Activated T-cell treated with anti-CD3 and anti-CD28 coated beads, Interleukin-2, amount 50 U/mL, for 4 hours (primary cell): ENCODE measurements around the gene TMEM130. TPM values are rescaled to one million over a fixed set of nuclear protein-coding genes. Genes with fewer than 3 reads are reported as not detected.
"Not testable (repeated sequence)": the region's sequence is repeated elsewhere in the genome, so short reads cannot be mapped to it uniquely, and the experiment has no call there.

Experiments
- ATAC-seq, 2 donors: fragments of 200-7000 bp; cut with Tn5 transposase; one replicate each; pipeline ENCODE4 v1.10.0; 2021
- DNase-seq: peaks from one replicate; pipeline ENCODE4 v3.0.0-alpha.2; 2020
- H3K27me3 Mint-ChIP-seq: one replicate; pipeline ENCODE4 v1.8.0; 2021; ENCODE audit warnings: low read depth, mixed read lengths
- H3K36me3 Mint-ChIP-seq: one replicate; pipeline ENCODE4 v1.8.0; 2022; ENCODE audit warnings: mixed read lengths; ENCODE audit not compliant: insufficient read depth
- H3K4me1 Mint-ChIP-seq: one replicate; pipeline ENCODE4 v1.8.0; 2021; ENCODE audit warnings: low read depth, mixed read lengths
- H3K4me3 Mint-ChIP-seq: one replicate; pipeline ENCODE4 v1.8.0; 2021; ENCODE audit warnings: mild to moderate bottlenecking, moderate library complexity, mixed read lengths
- H3K9me3 Mint-ChIP-seq: one replicate; pipeline ENCODE4 v1.8.0; 2021; ENCODE audit warnings: mixed read lengths
- total RNA-seq, 3 donors: library from RNA; stranded (reverse); gene quantifications; one replicate each; pipeline ENCODE4 v1.2.1, GENCODE V29; 2021

TMEM130 gene
- total RNA-seq, 3 donors from 2014 or later = not detected

- DNase-seq = peak; percentile 73
- Mint-ChIP-seq H3K9me3 (no peaks in the 10 kb centered on the region), H3K4me3 (peak overlapping the region; percentile 71), H3K4me1 (peaks cover 4% of the 10 kb centered on the region), H3K36me3 (no peaks in the 10 kb centered on the region), H3K27me3 (peaks cover 12% of the 10 kb centered on the region)
- ATAC-seq = peak; percentile 94 to 97
These were observed 372 bp upstream of the TMEM130 start for GRCh38 chr7:98870121-98870651.

DNA sequence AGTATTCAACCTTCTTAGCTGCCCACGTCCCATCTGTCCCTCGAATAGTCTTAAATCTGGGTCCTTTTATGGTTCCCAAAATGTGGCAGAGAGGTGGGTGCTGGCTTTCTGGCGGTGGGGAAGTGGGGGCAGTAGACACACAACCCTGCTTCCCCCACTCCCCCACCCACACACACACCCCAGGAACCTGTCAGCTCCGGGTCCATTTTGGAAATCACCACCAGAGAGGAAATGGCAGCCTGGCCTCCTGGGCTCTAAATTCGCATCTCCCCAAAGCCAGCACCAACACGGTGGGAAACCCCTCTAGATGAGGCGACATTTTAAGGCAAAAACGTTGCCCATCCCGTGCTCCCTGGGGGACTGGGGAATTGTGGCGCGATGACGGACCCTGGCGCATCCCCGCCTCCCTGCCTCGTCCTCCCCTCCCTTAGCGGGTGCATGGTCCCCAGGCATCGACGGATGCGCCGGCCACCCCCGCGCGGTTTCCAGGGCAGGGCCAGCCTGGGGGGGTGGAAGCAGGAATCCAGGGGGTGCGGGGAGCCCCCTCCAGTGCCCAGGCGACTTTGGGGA is 702 bp downstream of the TMEM130 start:
- H3K4me3 Mint-ChIP-seq = no peak overlapping the region
- peaks cover 12% of the 10 kb centered on the region for H3K27me3 Mint-ChIP-seq
- DNase-seq (no peak), ATAC-seq (peak in 1 of 2 donors; percentile 9)
- peaks cover 4% of the 10 kb centered on the region for H3K4me1 Mint-ChIP-seq
- no peaks in the 10 kb centered on the region for H3K9me3 Mint-ChIP-seq
- H3K36me3 Mint-ChIP-seq = no peaks in the 10 kb centered on the region

DNA sequence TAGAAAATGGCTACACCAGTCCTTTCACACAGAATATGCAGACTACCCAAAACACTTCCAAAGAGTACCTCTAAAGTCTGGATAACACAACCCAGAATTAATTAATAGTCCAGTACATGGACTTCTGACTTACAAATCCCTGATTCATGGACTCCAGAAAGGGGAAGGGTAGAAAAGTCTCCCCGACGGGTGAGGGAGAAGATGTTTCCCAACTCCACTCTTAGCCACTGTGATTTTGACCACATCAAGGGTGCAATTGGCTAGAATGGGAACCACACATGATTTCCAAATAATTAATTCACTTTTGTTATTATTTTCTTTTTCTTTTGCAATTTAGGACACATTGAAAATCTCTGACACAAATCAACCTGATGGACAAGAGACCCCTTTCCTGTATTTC is 1.4 kb downstream of the TMEM130 start:
- H3K4me1 Mint-ChIP-seq = peaks cover 4% of the 10 kb centered on the region
- DNase-seq (no peak), ATAC-seq (no peak)
- H3K9me3 Mint-ChIP-seq = no peaks in the 10 kb centered on the region
- no peak overlapping the region for H3K4me3 Mint-ChIP-seq
- H3K27me3 Mint-ChIP-seq = peaks cover 12% of the 10 kb centered on the region
- no peaks in the 10 kb centered on the region for H3K36me3 Mint-ChIP-seq

DNA sequence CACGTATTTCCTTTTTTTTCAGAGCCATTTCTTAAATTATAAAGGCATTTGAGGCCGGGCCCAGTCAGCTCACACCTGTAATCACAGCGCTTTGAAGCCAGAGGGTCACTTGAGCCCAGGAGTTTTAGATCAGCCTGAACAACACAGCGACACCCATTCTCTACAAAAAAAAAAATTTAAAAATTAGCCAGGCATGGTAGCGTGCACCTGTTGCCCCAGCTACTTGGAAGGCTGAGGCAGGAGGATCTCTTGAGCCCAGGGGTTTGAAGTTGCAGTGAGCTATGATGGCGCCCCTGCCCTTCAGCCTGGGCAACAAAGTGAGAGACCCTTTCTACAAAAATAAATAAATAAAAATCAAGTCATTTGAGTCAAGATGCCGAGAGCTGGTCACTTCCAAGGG is 3.0 kb downstream of the TMEM130 start:
- H3K4me3 Mint-ChIP-seq = no peak overlapping the region
- peaks cover 4% of the 10 kb centered on the region for H3K4me1 Mint-ChIP-seq
- H3K27me3 Mint-ChIP-seq = peaks cover 14% of the 10 kb centered on the region
- no peaks in the 10 kb centered on the region for H3K9me3 Mint-ChIP-seq
- ATAC-seq (no peak), DNase-seq (no peak)
- no peaks in the 10 kb centered on the region for H3K36me3 Mint-ChIP-seq

DNA sequence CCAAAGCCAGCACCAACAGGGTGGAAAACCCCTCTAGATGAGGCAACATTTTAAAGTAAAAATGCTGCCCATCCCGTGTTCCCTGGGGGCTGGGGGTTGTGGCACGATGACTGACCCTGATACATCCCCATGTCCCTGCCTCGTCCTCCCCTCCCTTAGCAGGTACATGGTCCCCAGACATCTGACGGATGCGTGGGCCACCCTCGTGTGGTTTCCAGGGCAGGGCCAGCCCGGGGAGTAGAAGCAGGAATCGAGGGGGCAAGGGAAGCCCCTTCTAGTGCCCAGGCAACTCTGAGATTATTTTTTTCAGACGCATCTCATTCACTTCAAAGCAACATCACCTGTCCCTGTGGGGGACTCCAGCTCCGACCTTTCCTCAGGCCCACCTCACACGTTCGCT is 3.5 kb downstream of the TMEM130 start:
- Mint-ChIP-seq H3K9me3 (no peaks in the 10 kb centered on the region), H3K4me3 (no peak overlapping the region), H3K36me3 (no peaks in the 10 kb centered on the region), H3K27me3 (peaks cover 14% of the 10 kb centered on the region), H3K4me1 (peaks cover 4% of the 10 kb centered on the region)
- DNase-seq (no peak), ATAC-seq (no peak)

DNA sequence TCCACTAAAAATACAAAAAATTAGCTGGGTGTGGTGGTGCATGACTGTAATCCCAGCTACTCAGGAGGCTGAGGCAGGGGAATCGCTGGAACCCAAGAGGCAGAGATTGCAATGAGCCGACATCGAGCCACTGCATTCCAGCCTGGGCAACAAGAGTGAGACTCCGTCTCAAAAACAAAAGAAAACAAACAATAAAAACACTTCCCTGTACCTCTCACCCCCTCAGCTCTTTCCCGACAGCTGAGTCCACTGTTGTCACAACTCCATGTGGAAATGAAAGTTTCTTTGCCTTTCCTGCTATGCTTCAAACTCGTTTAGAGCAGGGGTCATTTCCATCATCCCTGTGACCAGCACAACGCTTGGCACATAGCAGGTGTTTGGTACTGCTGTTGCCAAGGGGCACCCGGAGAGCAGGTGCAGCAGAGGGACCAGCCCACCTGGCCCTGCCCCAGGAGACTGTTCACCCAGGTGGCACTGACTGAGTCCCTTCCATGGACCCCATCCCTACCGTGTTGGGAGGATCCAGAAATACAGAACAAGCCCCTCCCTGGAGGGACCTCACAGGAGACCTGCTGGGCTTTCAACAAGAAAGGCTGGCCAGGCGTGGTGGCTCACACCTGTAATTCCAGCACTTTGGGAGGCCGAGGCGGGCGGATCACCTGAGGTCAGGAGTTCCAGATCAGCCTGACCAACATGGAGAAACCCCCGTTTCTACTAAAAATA is 4.9 kb downstream of the TMEM130 start:
- H3K36me3 Mint-ChIP-seq = no peaks in the 10 kb centered on the region
- no peaks in the 10 kb centered on the region for H3K9me3 Mint-ChIP-seq
- H3K4me3 Mint-ChIP-seq = no peak overlapping the region
- no peaks in the 10 kb centered on the region for H3K4me1 Mint-ChIP-seq
- ATAC-seq (no peak), DNase-seq (no peak)
- peaks cover 16% of the 10 kb centered on the region for H3K27me3 Mint-ChIP-seq

GRCh38 chr7:98863601-98864000 is 6.2 kb downstream of the TMEM130 start:
- DNase-seq = no peak
- Mint-ChIP-seq H3K27me3 (peaks cover 12% of the 10 kb centered on the region), H3K36me3 (no peaks in the 10 kb centered on the region), H3K9me3 (no peaks in the 10 kb centered on the region), H3K4me1 (no peaks in the 10 kb centered on the region), H3K4me3 (no peak overlapping the region)
- ATAC-seq = no peak

GRCh38 chr7:98862716-98863420 is 6.9 kb downstream of the TMEM130 start:
- no peaks in the 10 kb centered on the region for H3K9me3 Mint-ChIP-seq
- H3K27me3 Mint-ChIP-seq = peaks cover 12% of the 10 kb centered on the region
- H3K36me3 Mint-ChIP-seq = no peaks in the 10 kb centered on the region
- no peaks in the 10 kb centered on the region for H3K4me1 Mint-ChIP-seq
- DNase-seq (no peak), ATAC-seq (no peak)
- no peak overlapping the region for H3K4me3 Mint-ChIP-seq

GRCh38 chr7:98862203-98862602 is 7.6 kb downstream of the TMEM130 start:
- ATAC-seq (no peak), DNase-seq (no peak)
- Mint-ChIP-seq H3K36me3 (no peaks in the 10 kb centered on the region), H3K27me3 (peaks cover 12% of the 10 kb centered on the region), H3K9me3 (no peaks in the 10 kb centered on the region), H3K4me3 (no peak overlapping the region), H3K4me1 (no peaks in the 10 kb centered on the region)

DNA sequence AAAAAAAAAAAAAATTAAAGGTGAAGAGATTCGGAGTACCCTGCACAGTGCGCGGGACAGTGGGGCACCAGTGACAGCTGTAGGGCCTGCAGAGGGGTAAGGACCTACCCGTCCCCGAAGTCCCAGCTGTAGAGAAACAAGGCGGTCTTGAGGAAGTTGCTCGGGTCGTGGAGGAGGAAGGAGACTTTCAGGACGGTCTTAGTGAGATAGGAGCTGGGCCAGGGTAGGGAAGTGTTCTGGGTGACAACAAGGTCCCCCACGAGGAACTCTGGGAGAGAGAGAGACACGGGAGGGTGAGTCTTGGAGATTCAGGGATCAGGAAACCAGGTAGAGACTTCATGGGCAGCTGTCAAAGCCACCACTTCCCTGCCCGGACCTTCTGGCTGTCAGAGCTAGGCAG is 9.7 kb downstream of the TMEM130 start:
- Mint-ChIP-seq H3K36me3 (no peaks in the 10 kb centered on the region), H3K4me1 (no peaks in the 10 kb centered on the region), H3K27me3 (peaks cover 12% of the 10 kb centered on the region), H3K9me3 (no peaks in the 10 kb centered on the region), H3K4me3 (no peak overlapping the region)
- no peak for DNase-seq
- no peak for ATAC-seq

DNA sequence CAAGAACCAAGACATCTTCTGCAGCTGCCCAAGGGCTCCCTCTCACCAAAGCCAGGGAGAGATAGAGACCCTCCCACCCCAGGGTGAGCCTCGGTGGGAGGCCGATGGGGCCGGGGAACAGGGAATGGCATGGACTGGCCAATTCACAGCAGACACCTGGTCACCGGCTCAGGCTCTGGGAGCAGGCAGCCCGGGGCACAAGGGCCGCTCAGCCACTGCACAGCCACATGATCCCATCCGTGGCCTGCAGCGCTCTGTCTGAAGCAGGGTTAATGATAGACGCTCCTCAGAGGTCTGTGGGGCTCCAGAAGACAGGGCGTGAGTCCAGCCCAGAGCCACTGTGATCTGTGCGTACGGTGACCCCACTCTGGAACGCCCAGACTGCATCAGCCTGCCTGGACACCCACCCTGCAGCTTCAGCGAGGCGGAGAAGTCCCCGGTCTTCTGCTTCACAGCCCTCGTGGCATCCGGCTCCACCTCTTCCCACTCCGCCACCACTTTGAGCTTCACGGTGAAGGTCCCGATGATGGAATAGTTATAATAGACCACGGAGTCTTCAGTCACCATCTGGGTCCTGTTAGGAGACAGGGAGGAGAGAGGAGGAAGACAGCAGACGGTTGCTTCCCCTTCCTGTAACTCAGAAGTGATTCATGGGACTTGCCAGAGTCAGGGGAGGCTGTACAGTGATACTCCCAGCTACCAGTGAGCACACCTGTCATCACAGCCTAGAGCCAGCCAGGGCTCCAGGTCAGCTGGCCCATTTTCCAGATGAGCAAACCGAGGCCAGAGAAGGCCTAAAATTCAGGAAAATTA is 14.0 kb downstream of the TMEM130 start:
- Mint-ChIP-seq H3K4me1 (no peaks in the 10 kb centered on the region), H3K9me3 (no peaks in the 10 kb centered on the region), H3K27me3 (peaks cover 19% of the 10 kb centered on the region), H3K36me3 (no peaks in the 10 kb centered on the region), H3K4me3 (no peak overlapping the region)
- ATAC-seq = no peak
- DNase-seq = no peak

DNA sequence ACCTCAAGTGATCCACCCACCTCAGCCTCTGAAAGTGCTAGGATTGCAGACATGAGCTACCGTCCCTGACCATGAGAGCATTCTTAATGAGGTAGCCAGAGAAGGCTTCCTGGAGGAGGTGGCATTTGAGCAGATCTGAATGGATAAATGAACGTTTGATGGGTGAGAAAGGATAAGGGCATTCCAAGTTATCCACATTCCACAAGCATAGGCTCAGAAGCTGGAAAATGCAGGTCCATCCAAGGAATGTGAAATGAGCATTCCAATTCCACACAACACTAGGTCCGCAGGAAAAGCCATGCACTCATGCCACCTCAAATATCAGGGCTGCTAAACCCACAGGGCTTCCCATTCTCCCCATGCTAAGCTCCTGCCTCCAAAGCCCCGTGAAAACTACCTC is 17.0 kb downstream of the TMEM130 start:
- DNase-seq (no peak), ATAC-seq (no peak)
- Mint-ChIP-seq H3K36me3 (no peaks in the 10 kb centered on the region), H3K4me1 (no peaks in the 10 kb centered on the region), H3K9me3 (peaks cover 5% of the 10 kb centered on the region), H3K27me3 (peaks cover 9% of the 10 kb centered on the region), H3K4me3 (no peak overlapping the region)

DNA sequence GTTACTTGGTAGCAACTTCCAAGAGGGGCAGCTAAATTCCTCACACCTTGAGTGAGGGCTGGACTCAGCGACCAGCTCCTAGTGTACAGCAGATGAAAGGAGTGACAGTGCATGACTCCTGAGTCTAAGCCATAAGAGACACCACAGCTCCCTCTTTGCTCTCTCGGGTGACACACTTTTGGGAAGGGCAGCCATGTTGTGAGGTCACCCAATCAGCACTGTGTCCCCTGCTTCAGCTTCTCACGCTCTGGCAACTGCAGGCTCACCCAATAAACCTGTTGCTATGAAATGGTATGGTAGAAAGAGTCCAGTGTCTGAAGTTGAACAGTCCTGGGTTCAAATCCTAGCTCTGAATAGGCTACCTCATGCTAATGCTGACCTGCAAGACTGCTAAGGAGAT is 20.9 kb downstream of the TMEM130 start:
- ATAC-seq (no peak), DNase-seq (no peak)
- no peaks in the 10 kb centered on the region for H3K36me3 Mint-ChIP-seq
- peaks cover 6% of the 10 kb centered on the region for H3K27me3 Mint-ChIP-seq
- no peaks in the 10 kb centered on the region for H3K4me1 Mint-ChIP-seq
- no peak overlapping the region for H3K4me3 Mint-ChIP-seq
- H3K9me3 Mint-ChIP-seq = peaks cover 5% of the 10 kb centered on the region

- not testable (repeated sequence) for ATAC-seq, DNase-seq, H3K27me3 Mint-ChIP-seq, H3K9me3 Mint-ChIP-seq, H3K4me3 Mint-ChIP-seq, H3K36me3 Mint-ChIP-seq, H3K4me1 Mint-ChIP-seq
These were observed 27.3 kb downstream of the TMEM130 start for GRCh38 chr7:98842552-98842951.
